HG03097 (cell line): ENCODE measurements around the gene NDFIP2.
"Not testable (repeated sequence)": the region's sequence is repeated elsewhere in the genome, so short reads cannot be mapped to it uniquely, and the experiment has no call there.

Experiments used
- ATAC-seq: cut with Tn5 transposase; IDR thresholded peaks from one replicate; pipeline ENCODE4 v1.9.1; 2021; ENCODE audit not compliant: unreplicated experiment, low FRiP score

The NDFIP2 gene

GRCh38 chr13:79530270-79530669 is 49.3 kb downstream of the NDFIP2 start:
- no peak for ATAC-seq

DNA sequence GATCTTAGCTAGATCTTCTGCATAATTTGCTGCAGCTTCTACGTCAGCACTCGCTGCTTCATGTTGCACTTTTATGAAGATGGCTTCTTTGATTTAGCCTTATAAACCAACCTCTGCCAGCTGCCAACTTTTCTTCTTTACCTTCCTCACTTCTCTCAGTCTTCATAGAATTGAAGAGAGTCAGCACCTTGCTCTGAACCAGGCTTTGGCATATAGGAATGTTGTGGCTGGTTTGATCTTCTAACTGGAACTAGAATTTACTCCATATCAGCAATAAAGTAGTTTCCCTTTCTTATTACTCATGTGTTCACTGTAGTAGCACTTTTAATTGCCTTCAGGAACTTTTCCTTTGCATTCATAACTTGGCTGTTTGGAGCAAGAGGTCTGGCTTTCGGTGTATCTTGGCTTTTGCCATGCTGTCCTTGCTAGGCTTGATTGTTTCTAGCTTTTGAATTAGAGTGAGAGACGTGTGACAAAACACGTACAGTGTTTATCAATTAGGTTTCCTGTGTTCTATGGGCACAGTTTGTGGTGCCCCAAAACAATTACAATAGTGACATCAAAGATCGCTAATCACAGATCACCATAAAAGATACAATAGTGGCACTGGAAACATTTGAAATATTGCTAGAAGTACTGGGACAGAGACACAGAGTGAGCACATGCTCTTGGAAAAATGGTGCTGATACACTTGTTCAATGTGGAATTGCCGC is 50.7 kb downstream of the NDFIP2 start:
- no peak for ATAC-seq

- ATAC-seq, result no peak
These were observed 51.6 kb downstream of the NDFIP2 start for GRCh38 chr13:79532576-79532975.

DNA sequence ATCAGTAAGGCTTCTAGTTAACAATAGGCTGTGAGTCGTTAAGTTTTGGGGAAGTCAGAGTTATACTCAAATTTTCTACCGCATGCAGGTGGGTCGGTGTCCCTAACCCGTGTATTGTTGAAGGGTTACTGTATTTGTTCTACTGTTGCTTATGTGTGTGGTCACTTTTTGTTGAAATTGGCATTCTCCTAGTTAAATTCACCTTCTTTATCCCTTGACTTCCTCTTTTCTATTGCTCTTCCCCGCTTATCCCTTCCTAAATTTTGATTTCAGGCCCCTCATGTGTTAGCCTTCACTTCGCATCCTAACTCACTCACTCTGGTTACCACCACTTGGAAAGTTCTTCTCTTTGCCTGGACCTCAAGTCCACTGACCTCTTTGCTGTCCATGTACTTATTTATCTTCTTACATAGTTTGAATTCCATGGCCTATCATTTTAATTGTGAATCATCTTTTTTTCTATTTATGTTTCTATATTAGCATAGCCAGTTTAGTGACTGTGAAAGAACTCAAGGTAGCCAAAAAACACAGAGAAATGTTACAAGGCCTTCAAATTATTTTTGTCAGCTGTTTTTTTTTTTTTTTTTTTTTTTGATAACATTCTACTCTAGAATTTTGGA is 52.9 kb downstream of the NDFIP2 start:
- no peak for ATAC-seq

- ATAC-seq, result no peak
These were observed 53.6 kb downstream of the NDFIP2 start for GRCh38 chr13:79534596-79534995.

DNA sequence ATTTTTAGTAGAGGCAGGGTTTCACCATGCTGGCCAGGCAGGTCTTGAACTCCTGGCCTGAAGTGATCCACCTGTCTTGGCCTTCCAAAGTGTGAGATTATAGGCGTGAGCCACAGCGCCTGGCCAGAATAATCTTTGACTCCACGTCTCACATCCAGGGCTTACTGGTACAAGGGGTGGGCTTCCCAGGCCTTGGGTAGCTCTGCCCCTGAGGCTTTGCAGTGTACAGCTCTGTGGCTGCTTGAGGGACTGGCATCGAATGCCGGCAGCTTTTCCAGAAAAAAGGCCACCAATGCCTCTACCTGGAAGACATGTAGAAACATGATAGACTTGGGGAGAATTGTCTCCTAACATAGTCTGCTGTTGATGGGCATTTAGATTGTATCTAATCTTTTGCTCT is 57.8 kb downstream of the NDFIP2 start:
- ATAC-seq, result no peak

GRCh38 chr13:79540504-79540903 is 59.5 kb downstream of the NDFIP2 start:
- ATAC-seq, result no peak

GRCh38 chr13:79541426-79542049 is 60.6 kb downstream of the NDFIP2 start:
- ATAC-seq, result no peak

- ATAC-seq, result no peak
These were observed 62.9 kb downstream of the NDFIP2 start for GRCh38 chr13:79543883-79544282.

- no peak for ATAC-seq
These were observed 66.5 kb downstream of the NDFIP2 start for GRCh38 chr13:79547211-79548195.

GRCh38 chr13:79548902-79549301 is 67.9 kb downstream of the NDFIP2 start:
- ATAC-seq, result no peak

GRCh38 chr13:79549355-79550106 is 68.6 kb downstream of the NDFIP2 start:
- ATAC-seq, result no peak

DNA sequence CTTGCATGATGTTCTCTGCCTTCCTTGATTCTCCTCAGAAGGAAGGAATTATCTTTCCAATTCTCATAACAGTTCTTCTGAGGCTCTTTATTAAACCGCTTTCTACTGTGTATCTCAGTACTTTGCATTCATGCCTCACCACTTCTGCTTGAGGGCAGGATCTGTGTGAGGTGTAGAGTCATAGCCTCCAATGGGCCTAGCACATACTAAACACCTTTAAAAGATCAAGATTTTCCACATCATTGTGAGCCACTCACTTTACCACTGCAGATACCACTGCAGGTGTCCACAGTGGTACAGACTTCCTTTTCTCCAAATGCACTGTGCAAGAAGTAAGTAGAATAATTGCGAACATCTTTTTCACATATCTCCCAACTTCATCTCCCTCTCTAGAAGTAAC is 76.7 kb downstream of the NDFIP2 start:
- no peak for ATAC-seq

DNA sequence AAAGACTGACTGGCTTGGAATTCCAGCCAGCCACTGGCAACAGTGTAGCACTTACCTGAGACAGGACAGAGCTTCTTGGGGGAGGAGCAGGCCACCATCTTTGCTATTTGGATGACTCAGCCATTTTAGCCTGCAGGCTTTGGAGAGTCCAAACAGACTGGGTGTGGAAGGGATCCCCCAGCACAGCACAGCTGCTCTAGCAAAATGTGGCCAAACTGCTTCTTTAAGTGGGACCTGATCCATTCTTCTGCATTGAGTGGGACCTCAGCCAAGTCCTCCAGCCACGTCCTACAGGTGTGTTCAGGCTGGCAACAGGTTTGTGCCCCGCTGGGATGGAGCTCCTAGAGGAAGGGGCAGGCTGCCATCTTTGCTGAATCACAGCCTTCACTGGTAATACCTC is 80.0 kb downstream of the NDFIP2 start:
- ATAC-seq, result no peak

GRCh38 chr13:79562557-79562956 is 81.6 kb downstream of the NDFIP2 start:
- no peak for ATAC-seq

- no peak for ATAC-seq
These were observed 85.2 kb downstream of the NDFIP2 start for GRCh38 chr13:79566118-79566517.

DNA sequence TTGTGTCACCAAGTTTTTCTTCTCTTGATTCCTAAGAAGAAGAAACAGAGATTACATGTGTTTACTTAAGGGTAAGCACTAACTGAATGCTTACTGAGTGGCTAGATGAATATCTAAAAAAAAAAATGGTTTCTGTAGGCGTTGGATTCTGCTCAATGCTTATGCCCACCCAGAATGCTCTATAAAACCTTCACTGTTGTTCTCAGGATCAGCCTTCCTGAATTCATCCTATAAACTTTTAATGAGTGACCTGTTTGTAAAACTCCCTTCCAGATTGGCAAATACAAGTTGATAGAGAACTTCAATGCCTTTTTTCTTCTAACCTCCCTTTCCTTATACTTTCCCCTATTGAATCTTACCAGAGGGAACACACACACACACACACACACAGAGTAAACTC is 90.2 kb downstream of the NDFIP2 start:
- ATAC-seq, result no peak

GRCh38 chr13:79573892-79574291 is 92.9 kb downstream of the NDFIP2 start:
- not testable (repeated sequence) for ATAC-seq

DNA sequence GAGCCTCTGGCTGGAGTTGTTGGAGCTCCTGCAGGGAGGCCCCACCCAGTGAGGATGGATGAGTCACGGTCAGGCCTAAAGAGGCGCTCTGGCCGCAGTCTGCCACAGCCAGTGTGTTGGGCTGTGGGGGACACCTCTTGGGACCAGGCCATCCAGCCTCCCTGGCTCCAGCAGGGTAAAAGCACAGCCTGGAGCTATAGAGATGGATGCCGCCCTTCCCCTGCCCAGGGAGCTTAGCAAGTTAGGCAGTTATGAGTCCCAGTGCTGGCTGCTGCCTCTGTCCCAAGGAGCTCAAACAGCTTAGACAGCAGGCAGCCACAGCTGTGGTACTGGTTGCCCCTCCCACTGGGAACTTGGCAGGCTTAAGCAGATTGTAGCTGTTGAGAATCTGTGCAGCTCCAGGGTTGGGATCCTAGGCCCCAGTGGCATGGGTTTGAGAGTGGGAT is 100.9 kb downstream of the NDFIP2 start:
- ATAC-seq, result no peak

DNA sequence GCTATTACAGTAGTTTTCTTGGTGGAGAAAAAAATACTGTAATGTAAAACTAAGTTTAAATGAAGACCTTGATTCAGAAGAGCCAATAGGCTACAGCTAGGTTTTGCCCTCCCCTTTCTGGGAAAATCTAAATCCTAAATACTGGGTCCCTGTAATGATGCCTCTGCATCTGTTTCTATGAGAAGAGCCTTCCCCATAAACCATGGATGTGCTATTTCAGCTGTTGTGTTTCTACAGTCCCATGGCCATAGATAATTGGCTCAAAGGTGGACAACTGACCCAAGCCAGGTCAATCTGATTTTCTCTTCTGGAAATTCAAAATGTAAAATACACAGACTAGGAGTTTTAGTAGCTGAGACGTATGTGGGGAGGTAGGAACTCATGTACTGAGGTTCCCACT is 101.9 kb downstream of the NDFIP2 start:
- ATAC-seq, result no peak
